GM18502 (cell line): Measurements from ENCODE around the gene GCH1.

Experiments used
- ATAC-seq: cut with Tn5 transposase; IDR thresholded peaks from one replicate; pipeline ENCODE4 v1.9.1; 2021; ENCODE audit warnings: mild to moderate bottlenecking; ENCODE audit not compliant: unreplicated experiment, poor library complexity

The GCH1 gene

DNA sequence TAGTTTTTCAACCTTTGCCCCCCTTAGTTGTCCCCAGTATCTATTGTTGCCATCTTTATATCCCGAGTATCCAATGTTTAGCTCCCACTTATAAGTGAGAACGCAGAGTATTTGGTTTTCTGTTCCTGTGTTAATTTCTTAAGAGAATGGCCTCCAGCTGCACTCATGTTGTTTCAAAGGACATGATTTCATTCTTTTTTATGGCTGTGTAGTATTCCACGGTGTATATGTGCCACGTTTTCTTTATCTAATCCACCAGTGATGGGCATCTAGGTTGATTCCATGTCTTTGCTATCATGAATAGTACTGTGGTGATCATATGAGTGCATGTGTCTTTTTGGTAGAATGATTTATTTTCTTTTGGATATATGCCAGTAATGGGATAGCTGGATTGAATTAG lies 72.0 kb downstream of the GCH1 start:
- no peak for ATAC-seq

DNA sequence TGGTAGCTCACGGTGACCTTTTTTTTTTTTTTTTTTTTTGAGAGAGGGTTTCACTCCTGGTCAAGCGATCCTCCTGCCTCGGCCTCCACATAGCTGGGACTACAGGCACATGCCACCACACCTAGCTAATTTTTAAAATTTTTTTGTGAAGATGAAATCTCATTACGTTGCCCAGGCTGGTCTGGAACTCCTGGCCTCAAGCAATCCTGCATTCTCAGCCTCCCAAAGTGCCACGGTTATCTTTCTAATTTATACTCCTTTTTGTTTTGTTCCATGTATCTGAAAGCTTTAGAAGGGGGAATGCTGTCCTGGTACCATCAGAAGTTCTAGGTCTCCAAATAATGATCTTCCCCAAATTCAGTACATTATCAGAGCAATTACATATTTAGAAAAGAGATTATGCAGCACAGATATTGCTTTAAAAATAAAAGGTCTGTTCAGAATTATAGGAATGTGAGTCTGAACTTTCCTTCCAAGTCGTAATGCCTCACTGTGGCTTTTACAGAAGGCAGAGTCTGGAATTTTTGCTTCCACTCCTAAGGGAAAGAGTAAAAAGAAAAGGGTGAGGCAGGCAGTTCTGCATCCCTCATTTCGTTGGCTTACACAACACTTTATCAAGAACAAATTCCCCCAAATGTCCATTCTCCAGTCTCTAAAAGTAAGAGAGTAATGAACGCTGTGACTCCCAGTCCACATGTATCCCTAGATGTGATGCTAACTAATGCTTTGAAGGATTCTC lies 73.0 kb downstream of the GCH1 start:
- no peak for ATAC-seq

DNA sequence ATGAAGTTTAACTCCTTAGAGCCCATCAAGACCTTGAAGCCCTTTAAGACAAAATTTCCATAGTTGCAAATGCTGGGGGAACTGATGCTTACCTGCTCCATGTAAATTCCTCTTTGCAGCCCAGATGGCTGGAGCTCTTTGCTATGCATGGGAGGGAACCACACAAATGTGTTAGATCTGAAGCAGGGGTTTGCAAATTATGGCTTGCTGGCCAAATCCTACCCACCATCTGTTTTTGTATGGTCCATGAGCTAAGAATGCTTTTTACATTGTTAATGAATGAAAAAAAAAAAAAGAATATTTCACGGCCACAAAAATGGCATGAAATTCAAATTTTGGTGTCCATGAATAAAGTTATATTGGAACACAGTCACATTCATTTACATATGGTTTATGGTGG lies 74.6 kb downstream of the GCH1 start:
- ATAC-seq = no peak

DNA sequence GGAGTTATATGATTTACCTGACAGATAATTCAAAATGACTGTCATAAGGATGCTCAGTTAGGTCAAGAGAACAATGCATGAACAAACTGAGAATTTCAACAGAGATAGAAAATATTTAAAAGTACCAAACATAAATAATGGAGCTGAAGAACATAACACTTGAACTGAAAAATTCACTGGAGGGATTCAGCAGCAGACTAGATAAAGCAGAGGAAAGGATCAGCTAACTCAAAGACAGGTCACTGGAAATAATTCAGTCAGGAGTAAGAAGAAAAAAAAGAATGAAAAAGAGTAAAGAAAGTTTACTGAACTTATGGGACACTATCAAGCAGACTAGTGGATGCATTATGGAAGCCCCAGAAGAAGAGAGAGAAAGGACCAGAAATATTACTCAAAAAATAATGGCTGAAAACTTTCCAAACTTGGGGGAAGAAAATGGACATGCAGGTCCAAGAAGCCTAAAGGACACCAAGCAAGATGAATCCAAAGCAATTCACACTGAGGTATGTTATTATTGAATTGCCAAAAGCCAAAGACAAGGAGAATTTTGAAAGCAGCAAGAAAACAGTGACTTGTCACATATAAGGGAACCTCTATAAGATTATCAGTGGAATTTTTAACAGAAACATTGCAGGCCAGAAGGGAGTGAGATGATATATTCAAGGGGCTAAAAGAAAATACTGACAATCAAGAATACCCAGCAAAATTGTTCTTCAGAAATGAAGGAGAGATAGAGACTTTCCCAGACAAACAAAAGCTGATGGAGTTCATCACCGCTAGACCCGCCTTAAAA lies 78.7 kb downstream of the GCH1 start:
- no peak for ATAC-seq

- ATAC-seq = no peak
Observed at GRCh38 chr14:54822685-54823084, 79.9 kb downstream of the GCH1 start.

GRCh38 chr14:54818201-54819133 lies 84.2 kb downstream of the GCH1 start:
- no peak for ATAC-seq

- ATAC-seq = no peak
Observed at GRCh38 chr14:54817506-54817905, 85.1 kb downstream of the GCH1 start.

- ATAC-seq = no peak
Observed at GRCh38 chr14:54816450-54816849, 86.2 kb downstream of the GCH1 start.

DNA sequence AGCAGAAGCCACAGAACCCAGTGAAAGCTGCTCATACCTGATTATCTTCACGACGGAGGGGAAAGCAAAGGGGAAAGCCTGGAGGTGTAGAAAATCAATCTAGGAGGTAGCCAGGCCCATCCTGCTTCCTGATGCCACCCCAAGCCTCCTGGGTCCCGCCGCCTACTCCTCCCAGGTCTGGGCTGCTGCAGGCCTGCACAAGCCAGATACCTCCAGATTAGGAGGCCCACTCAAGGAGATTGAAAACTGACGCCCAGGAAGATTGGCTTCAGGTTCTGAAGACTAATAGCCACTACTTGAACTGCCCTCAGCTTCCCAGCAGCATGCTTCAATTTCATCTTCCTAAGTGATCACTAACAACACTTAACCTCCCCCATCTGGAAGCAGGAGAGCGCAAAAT lies 87.1 kb downstream of the GCH1 start:
- ATAC-seq = no peak

- ATAC-seq = no peak
Observed at GRCh38 chr14:54815016-54815415, 87.6 kb downstream of the GCH1 start.

DNA sequence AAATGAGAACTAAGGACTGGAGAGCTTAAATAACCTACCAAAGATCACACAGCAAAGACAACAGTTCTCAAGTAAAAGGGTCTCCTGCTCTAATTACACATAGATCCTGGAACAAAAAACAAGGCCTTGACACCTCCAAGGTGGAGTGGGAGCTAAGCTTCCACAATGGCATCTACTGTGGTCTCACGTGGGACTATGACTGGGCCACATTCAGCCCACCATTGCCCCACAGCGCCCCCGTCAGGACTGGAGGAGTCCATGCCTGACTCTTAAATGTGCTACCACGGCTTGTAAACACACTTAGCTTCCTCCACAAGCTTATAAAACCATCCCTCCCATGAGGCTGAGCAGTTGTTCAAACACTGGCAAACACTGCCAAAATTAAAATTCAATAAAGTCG lies 88.5 kb downstream of the GCH1 start:
- ATAC-seq = no peak

- ATAC-seq = no peak
Observed at GRCh38 chr14:54813081-54813480, 89.5 kb downstream of the GCH1 start.

DNA sequence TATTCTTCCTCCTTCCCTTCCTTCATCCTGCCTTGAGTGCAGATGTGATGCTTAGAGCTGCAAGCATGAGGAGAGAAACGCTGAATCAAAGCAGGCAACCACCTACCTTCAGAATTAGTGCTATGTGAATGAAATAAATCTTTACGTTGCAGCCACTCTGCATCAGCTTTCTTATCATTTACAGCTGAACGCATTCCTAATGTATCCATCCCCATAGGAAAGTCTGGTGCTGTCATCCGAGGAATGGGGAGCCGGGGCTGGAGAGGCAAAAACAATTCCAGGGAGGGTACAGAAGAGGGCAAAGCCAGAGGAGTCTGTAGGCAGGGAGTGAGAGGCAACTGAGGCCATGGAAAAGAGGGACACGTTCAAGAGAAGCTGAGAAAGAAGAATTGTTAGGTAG lies 90.0 kb downstream of the GCH1 start:
- ATAC-seq = no peak

DNA sequence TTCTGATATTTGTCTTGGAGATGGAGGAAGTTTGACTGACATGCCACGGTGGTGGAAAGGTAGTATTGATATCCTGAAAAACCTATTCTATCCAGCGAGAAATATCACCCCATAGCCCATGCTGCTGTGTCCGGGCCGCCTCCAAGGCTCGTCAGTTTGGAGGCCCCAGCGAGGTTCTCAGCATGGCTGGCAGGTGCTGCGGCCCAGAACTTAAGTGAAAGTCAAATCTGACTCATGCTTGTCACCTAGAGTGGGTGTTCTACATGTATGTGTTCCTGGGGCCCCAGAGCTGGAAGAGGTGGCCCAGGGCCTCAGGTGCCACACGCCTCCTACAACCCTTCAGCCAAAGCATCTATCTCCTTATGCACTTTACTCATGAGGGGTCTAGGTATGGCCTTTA lies 92.9 kb downstream of the GCH1 start:
- peak; percentile 54 for ATAC-seq

DNA sequence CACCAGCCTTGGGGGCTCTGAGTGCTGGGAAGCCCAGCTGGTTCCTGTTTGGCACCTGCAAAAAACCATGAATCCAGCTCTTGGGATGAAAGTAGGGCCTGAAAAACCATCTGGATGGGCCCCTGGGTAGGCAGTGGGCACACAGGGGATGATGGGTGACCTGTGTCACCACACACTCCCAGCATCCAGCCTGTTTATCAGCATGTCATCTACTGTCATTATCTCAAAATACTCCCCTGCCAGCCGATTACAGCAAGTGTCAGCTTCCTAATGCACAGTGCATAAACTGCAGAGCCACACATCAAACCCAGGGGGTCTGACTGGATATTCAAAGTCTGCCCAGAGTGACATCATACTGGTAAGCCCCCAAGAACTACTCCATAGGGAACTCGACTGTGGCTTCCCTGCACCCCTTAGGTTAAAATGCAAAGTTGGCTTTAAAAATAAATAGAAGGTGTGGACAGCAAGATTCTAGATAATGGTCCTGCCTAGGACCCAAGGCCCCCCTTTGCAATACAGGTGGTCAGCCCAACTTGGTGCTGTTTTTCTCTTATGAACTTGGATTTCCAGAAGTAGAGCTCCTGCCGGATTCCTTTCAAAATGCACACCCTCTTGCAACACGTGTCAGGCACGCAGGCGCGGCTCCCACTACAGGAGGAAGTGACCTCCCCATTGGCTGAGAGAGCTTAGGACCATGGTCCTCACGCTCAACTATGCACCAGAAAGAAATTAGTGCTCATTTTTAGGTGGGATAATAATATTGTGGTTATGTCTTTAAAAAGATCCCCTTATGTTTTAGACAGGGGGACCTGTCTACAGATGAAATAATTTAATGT lies 94.1 kb downstream of the GCH1 start:
- no peak for ATAC-seq

DNA sequence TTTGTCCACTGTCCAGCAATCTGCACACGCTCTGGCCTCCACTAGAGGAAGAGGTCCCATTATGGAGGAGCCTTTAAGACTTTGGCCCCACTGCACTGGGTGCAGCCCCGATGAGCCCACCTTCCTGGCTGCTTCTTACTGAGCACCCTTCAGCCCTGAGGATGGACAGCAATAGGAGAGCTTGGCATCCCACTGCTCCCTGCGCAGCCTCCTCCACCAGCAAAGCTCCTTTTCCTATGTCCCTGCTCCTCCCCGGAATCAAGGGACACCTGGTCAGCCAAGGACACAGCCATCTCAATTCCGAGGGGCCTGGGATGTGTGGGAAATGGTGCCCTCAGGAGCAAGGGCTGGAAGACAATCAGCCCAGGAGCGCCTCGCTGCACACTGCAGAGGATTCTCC lies 94.7 kb downstream of the GCH1 start:
- ATAC-seq = no peak

- ATAC-seq = no peak
Observed at GRCh38 chr14:54807428-54807827, 95.2 kb downstream of the GCH1 start.

DNA sequence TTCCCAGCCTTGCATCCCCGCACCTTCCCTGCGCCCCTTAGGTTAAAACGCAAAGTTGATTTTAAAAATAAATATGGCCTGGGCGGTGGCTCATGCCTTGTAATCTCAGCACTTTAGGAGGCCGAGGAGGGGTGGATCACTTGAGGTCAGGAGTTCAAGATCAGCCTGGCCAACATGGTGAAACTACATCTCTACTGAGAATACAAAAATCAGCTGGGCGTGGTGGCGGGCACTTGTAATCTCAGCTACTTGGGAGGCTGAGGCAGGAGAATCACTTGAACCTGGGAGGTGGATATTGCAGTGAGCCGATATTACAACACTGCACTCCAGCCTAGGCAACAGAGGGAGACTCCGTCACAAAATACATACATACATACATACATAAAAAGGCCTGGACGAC lies 96.0 kb downstream of the GCH1 start:
- ATAC-seq = no peak

- peak; percentile 79 for ATAC-seq
Observed at GRCh38 chr14:54805445-54806322, 96.9 kb downstream of the GCH1 start.
